ENCODE results near the gene BCAR1.

- TF ChIP-seq CTCF (IDR thresholded peaks at IDR 0.05) (no peak), POLR2A (IDR thresholded peaks at IDR 0.05) (no peak)
Measured at GRCh38 chr16:75267631-75268264, 16.3 kb upstream of the BCAR1 start.
